OCI-LY3 (cell line): ENCODE measurements around the gene GPSM3.
A peak's percentile ranks its signal among the peaks of the same experiment; 100 is the strongest.

ENCODE experiments used
- H2AFZ ChIP-seq: fragments of 200-600, 300-600 bp; shearing (Covaris generic); 2 replicates; pipeline ENCODE4 v1.6.0; 2014; ENCODE audit warnings: antibody characterized with exemption, low read depth, low read length
- H3K27ac ChIP-seq: fragments of 200-600, 300-600 bp; sonication (generic); 2 replicates; pipeline ENCODE4 v1.5.1; 2014; ENCODE audit warnings: mild to moderate bottlenecking, low read length, moderate library complexity, mixed read lengths
- H3K27me3 ChIP-seq: fragments of 200-600, 300-600 bp; sonication (generic); 2 replicates; pipeline ENCODE4 v1.6.1; 2014; ENCODE audit warnings: low read depth, low read length, mixed read lengths
- H3K36me3 ChIP-seq: fragments of 200-600, 300-600 bp; sonication (generic); replicated peaks from 2 replicates; pipeline ENCODE3; 2014; ENCODE audit warnings: low read depth, low read length, mixed read lengths
- H3K4me1 ChIP-seq: fragments of 300-600, 200-600 bp; sonication (generic); 2 replicates; pipeline ENCODE4 v1.6.1; 2014; ENCODE audit warnings: low read length, mixed read lengths
- H3K4me2 ChIP-seq: fragments of 200-600, 300-600 bp; sonication (generic); 2 replicates; pipeline ENCODE4 v1.6.1; 2014; ENCODE audit warnings: low read length, mixed read lengths
- H3K4me3 ChIP-seq: fragments of 300-600, 200-600 bp; sonication (generic); 2 replicates; pipeline ENCODE4 v1.5.1; 2014; ENCODE audit warnings: antibody characterized with exemption, mild to moderate bottlenecking, low read length, moderate library complexity
- H3K79me2 ChIP-seq: fragments of 300-600, 200-600 bp; shearing (Covaris generic); 2 replicates; pipeline ENCODE4 v1.6.1; 2014; ENCODE audit warnings: mild to moderate bottlenecking, low read length, mixed read lengths
- H3K9ac ChIP-seq: fragments of 300-600, 200-600 bp; shearing (Covaris generic); 2 replicates; pipeline ENCODE4 v1.6.0; 2014; ENCODE audit warnings: mild to moderate bottlenecking, low read length, moderate library complexity
- H3K9me3 ChIP-seq: fragments of 200-600, 300-600 bp; shearing (Covaris generic); 2 replicates; pipeline ENCODE4 v1.6.1; 2014; ENCODE audit warnings: low read length, mixed read lengths; ENCODE audit not compliant: insufficient read depth
- H4K20me1 ChIP-seq: fragments of 200-600, 300-600 bp; sonication (generic); 2 replicates; pipeline ENCODE4 v1.6.1; 2016; ENCODE audit warnings: low read length, mixed read lengths; ENCODE audit not compliant: insufficient read depth
- EZH2phosphoT487 ChIP-seq: fragments of 200-600 bp; shearing (Covaris generic); IDR thresholded peaks from 2 replicates; pipeline ENCODE4 v1.6.1; 2018; ENCODE audit warnings: antibody characterized with exemption, mixed run types, low read depth
- TF ChIP-seq, protein P1 (sequence below): fragments of 200-600, 300-600 bp; sonication (generic); IDR thresholded peaks from 2 replicates; pipeline ENCODE4 v1.5.1; 2014; ENCODE audit warnings: antibody characterized with exemption, low read length, low read depth

Gene GPSM3

DNA sequence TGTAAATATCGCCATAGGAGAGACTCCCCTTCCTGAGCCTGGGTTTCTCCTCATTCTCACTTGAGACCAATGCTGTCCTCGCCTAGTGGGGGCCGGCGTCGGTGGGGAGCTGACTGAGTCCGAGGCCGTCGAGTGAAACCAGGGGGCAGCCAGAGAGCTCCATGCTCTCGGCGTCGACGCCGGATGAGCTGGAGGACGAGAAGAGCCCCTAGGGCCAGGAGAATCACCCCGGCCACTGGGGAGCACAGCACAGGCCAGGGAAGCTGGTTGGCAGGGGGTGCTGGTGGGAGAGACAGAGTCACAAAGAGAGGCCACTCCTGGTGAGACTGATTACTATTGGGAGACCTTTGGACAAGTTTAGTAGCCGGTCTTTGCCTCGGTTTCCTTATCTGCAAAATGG is 6.4 kb upstream of the GPSM3 start:
- Histone ChIP-seq H3K4me2 (no peak overlapping the region), H3K9me3 (no peaks in the 10 kb centered on the region), H3K9ac (no peak overlapping the region), H3K27ac (no peak overlapping the region), H3K27me3 (no peaks in the 10 kb centered on the region), H2AFZ (no peak overlapping the region), H3K36me3 (no peaks in the 10 kb centered on the region), H3K79me2 (no peaks in the 10 kb centered on the region), H3K4me3 (no peak overlapping the region), H3K4me1 (peaks cover 20% of the 10 kb centered on the region), H4K20me1 (no peaks in the 10 kb centered on the region)
- TF ChIP-seq, protein P1, sequence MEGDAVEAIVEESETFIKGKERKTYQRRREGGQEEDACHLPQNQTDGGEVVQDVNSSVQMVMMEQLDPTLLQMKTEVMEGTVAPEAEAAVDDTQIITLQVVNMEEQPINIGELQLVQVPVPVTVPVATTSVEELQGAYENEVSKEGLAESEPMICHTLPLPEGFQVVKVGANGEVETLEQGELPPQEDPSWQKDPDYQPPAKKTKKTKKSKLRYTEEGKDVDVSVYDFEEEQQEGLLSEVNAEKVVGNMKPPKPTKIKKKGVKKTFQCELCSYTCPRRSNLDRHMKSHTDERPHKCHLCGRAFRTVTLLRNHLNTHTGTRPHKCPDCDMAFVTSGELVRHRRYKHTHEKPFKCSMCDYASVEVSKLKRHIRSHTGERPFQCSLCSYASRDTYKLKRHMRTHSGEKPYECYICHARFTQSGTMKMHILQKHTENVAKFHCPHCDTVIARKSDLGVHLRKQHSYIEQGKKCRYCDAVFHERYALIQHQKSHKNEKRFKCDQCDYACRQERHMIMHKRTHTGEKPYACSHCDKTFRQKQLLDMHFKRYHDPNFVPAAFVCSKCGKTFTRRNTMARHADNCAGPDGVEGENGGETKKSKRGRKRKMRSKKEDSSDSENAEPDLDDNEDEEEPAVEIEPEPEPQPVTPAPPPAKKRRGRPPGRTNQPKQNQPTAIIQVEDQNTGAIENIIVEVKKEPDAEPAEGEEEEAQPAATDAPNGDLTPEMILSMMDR, result no peak
- no peak for TF ChIP-seq EZH2phosphoT487

DNA sequence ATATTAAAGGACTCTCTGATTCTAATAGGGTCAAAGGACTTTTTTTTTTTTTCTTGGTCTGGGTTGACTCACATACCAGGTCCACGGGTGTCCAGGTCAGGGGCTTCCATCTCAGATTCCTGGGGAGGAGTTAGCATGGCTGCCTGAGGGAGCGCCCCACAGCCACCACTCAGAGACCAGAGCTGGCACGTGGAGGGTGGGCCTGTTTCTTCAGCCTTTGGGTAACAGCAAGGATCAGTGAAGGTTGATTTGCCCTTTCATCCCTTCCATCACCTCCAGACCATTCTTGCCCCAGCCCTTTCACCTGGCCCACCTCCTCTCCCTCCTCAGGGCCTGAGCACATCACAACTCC is 5.9 kb upstream of the GPSM3 start:
- no peaks in the 10 kb centered on the region for H3K27me3 ChIP-seq
- no peak overlapping the region for H3K27ac ChIP-seq
- H4K20me1 ChIP-seq, result no peaks in the 10 kb centered on the region
- TF ChIP-seq EZH2phosphoT487, result no peak
- TF ChIP-seq, protein P1, result no peak
- peaks cover 24% of the 10 kb centered on the region for H3K4me1 ChIP-seq
- H2AFZ ChIP-seq, result no peak overlapping the region
- no peak overlapping the region for H3K4me2 ChIP-seq
- no peaks in the 10 kb centered on the region for H3K36me3 ChIP-seq
- no peak overlapping the region for H3K4me3 ChIP-seq
- no peaks in the 10 kb centered on the region for H3K79me2 ChIP-seq
- H3K9ac ChIP-seq, result no peak overlapping the region
- no peaks in the 10 kb centered on the region for H3K9me3 ChIP-seq

DNA sequence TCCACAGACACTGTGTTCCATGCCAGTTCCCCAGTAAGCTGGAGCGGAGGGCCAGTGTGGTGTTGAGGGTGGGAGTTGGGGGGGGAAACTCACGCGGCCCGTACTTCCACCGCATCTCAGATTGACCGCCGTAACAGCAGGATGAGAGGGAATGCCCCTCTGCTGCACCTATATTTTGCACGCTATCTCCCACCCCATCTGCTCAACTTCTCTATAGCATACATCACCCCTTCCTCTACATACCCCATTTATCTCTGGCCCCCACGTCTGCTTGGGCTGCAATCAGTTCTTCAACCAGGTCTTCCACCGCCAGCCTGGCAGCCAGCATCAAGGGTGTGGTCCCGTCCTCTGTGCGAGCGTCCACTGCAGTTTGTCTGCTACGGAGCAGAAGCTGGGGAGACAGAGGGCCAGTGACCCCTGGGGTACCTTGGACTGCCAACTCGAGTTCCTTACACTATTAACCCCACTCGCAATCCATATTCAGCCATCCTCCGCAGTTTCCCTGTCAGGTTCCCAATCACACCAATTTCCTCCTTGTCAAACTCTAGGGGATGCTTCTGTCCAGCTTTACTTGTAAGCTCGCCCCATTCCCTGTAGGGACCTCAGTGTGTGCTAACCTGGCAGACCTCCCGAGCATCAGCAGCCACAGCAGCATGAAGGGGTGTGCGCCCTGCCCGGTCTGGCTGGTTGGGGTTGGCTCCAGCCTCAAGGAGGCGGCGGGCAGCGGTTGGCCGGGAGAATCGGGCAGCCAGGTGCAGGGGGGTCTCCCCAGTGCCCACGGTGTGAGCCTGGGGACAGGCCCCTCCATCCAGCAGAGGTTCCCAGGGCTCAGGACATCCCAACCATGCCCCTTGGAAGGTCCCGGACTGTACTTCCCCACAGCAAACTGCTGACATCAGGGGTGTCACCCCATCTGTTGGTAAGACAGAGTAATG is 4.5 kb upstream of the GPSM3 start:
- Histone ChIP-seq H3K27ac (peak overlapping the region; percentile 86), H3K27me3 (no peaks in the 10 kb centered on the region), H4K20me1 (no peaks in the 10 kb centered on the region), H3K36me3 (no peaks in the 10 kb centered on the region), H3K9ac (peak overlapping the region; percentile 98), H2AFZ (no peak overlapping the region; the same call in 1 of the 2 replicates), H3K4me2 (peak overlapping the region; percentile 83), H3K4me3 (peak overlapping the region; percentile 92), H3K4me1 (peaks cover 31% of the 10 kb centered on the region), H3K9me3 (no peaks in the 10 kb centered on the region), H3K79me2 (peaks cover 4% of the 10 kb centered on the region)
- TF ChIP-seq, protein P1, result peak; percentile 22
- TF ChIP-seq EZH2phosphoT487, result no peak

DNA sequence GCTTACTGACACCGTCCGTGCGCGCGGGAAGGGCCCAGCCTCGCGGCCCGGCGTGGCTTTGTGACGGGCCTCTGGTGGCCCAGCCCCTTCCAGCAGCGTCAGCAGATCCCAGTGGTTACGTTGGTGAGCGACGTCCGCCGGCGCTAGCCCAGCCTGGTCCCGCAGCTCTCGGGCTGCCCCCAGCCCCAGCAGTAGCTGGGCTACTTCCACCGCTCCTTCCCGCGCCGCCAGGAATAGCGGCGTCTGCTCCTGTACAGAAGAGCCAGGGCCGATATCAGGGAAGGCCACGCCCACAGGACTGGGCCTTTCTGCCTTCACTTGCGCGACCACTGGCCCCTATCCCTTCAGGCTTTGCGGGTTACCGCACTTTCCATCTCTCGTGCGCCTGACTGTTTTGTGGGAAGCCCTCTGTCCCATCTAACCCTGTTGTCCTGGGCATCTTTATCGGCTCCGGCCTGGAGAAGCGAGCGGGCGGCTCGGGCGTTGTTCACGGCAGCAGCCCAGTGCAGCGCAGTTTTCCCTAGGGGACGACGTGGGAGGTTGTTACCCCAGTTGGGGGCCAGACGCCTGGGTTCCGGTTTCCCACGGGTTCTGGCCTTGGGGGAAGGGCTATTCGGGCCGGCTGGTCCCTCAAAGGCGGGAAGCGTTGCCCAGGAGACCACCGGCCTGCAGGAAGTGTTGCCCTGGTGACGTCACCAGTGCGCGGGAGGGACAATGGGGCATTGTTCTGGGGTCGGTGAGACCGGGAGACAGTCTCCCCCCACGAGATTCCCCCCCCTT is 3.6 kb upstream of the GPSM3 start:
- Histone ChIP-seq H3K27me3 (no peaks in the 10 kb centered on the region), H3K79me2 (peaks cover 13% of the 10 kb centered on the region), H3K4me2 (peak overlapping the region; percentile 83), H3K27ac (peak overlapping the region; percentile 86), H3K4me3 (peak overlapping the region; percentile 92), H3K9me3 (no peaks in the 10 kb centered on the region), H2AFZ (no peak overlapping the region; the same call in 1 of the 2 replicates), H3K9ac (peak overlapping the region; percentile 98), H4K20me1 (no peaks in the 10 kb centered on the region), H3K4me1 (peaks cover 34% of the 10 kb centered on the region), H3K36me3 (peaks cover 2% of the 10 kb centered on the region)
- TF ChIP-seq, protein P1, result no peak
- TF ChIP-seq EZH2phosphoT487, result no peak
